Stimulated activated CD8-positive, alpha-beta memory T cell treated with anti-CD3 and anti-CD28 coated beads, Interleukin-7, amount 100 ng/mL, for 4 hours (primary cell): ENCODE data around the gene MZF1.
A peak's percentile ranks its signal among the peaks of the same experiment; 100 is the strongest.

Experiments
- DNase-seq, 2 donors: peaks; one replicate each; pipeline ENCODE4 v3.0.0-alpha.2; 2020; ENCODE audit warnings: low read depth in 2 of 2

MZF1 gene

DNA sequence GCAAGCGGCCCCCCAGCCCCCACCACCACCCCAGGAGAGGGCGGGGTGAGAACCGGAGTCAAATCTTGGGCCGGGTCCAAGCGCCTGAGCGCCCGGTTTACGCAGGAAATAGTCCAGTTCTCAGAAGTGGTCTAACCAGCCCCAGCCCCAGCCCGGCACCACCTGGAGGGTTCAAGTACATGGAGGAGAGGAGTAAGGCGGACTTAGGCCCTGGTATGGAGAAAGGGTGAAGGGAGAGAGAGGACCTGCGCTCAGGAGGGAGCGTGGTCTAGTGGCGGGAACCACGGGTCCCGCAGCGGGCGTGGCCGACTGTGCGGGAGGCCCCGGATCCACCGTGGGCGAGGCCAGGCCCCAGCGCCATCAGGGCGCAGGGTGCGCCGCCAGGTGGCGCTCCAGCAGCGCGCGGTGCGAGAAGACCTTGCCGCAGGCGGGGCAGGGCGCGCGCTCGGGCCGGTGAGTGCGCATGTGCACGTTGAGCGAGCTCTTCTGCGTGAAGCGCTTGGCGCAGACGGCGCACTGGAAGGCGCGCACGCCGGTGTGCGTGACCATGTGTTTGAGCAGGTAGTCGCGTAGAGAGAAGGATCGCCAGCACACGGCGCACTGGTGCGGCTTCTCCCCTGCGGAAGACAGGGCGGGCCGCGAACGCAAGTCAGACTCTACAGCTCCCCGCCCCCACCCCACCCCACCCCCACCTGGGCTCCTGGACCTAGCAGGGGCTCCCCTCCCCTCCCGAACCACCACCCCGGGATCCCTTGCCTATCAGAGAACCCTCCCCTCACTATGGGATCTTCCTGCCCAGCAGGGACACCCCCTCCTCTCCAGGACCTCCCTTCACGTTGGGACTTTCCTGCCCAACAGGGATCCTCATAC lies 59.2 kb downstream of the MZF1 start:
- DNase-seq: peak; percentile 82 to 91

DNA sequence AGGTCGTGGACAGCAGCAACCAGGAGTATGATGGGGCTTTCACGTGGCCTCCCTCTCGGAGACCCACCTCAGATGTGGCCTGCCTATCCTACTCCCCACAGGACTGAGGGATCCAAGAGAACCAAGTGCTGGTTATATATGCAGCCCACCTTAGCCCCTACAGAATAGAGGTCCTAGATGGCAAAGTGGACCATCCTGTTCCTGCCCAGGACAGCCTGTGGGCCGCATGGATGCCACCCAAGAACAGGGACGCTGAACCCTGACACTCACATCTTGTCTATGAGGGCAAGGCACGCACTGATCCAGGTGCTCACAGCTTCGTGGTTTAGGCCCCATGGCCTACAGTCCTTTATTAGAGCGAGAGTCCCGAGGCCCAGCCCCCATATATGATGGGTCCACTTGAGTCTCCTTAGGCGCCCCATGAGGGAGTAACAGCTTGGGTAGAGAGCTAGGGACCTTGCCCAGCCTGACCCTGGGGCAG lies 59.9 kb downstream of the MZF1 start:
- DNase-seq: no peak
